ENCODE measurements around the gene PIGK. TPM values are rescaled to one million over a fixed set of nuclear protein-coding genes. Genes with fewer than 3 reads are reported as not detected.

PIGK gene
- total RNA-seq, 1 donor from 2014 or later = 15.6 TPM

- H3K36me3 Mint-ChIP-seq = no peaks in the 10 kb centered on the region
- H3K27me3 Mint-ChIP-seq (ENCODE audit: low read depth) = peaks cover 5% of the 10 kb centered on the region
- no peak overlapping the region for H3K4me3 Mint-ChIP-seq
- H3K27ac Mint-ChIP-seq = no peak overlapping the region
- no peak for DNase-seq (ENCODE audit: low spot score in 2 of 2, unreplicated experiment in 2 of 2)
- no peak for TF ChIP-seq CTCF (IDR thresholded peaks at IDR 0.05; ENCODE audit: unreplicated experiment)
- peaks cover 3% of the 10 kb centered on the region for H3K4me1 Mint-ChIP-seq
- no peaks in the 10 kb centered on the region for H3K9me3 Mint-ChIP-seq
These were observed 156.1 kb downstream of the PIGK start for GRCh38 chr1:77063118-77063517.

GRCh38 chr1:77061162-77061561 lies 158.1 kb downstream of the PIGK start:
- no peak for DNase-seq (ENCODE audit: low spot score in 2 of 2, unreplicated experiment in 2 of 2)
- H3K4me3 Mint-ChIP-seq = no peak overlapping the region
- no peaks in the 10 kb centered on the region for H3K36me3 Mint-ChIP-seq
- peaks cover 3% of the 10 kb centered on the region for H3K4me1 Mint-ChIP-seq
- H3K27ac Mint-ChIP-seq = no peak overlapping the region
- no peak for TF ChIP-seq CTCF (IDR thresholded peaks at IDR 0.05; ENCODE audit: unreplicated experiment)
- H3K27me3 Mint-ChIP-seq (ENCODE audit: low read depth) = peaks cover 6% of the 10 kb centered on the region
- H3K9me3 Mint-ChIP-seq = no peaks in the 10 kb centered on the region

- no peak overlapping the region for H3K4me3 Mint-ChIP-seq
- peaks cover 3% of the 10 kb centered on the region for H3K9me3 Mint-ChIP-seq
- no peak for TF ChIP-seq CTCF (IDR thresholded peaks at IDR 0.05; ENCODE audit: unreplicated experiment)
- no peaks in the 10 kb centered on the region for H3K36me3 Mint-ChIP-seq
- DNase-seq (ENCODE audit: low spot score in 2 of 2, unreplicated experiment in 2 of 2) = no peak
- peaks cover 6% of the 10 kb centered on the region for H3K27me3 Mint-ChIP-seq (ENCODE audit: low read depth)
- H3K27ac Mint-ChIP-seq = no peak overlapping the region
- H3K4me1 Mint-ChIP-seq = peaks cover 3% of the 10 kb centered on the region
These were observed 159.2 kb downstream of the PIGK start for GRCh38 chr1:77060000-77060399.

GRCh38 chr1:77057994-77058585 lies 161.1 kb downstream of the PIGK start:
- Mint-ChIP-seq H3K36me3 (no peaks in the 10 kb centered on the region), H3K4me1 (peaks cover 3% of the 10 kb centered on the region), H3K9me3 (peaks cover 5% of the 10 kb centered on the region), H3K4me3 (no peak overlapping the region), H3K27ac (no peak overlapping the region), H3K27me3 (ENCODE audit: low read depth) (peaks cover 9% of the 10 kb centered on the region)
- no peak for TF ChIP-seq CTCF (IDR thresholded peaks at IDR 0.05; ENCODE audit: unreplicated experiment)
- DNase-seq (ENCODE audit: low spot score in 2 of 2, unreplicated experiment in 2 of 2) = no peak

- Mint-ChIP-seq H3K9me3 (peaks cover 5% of the 10 kb centered on the region), H3K27ac (no peak overlapping the region), H3K36me3 (no peaks in the 10 kb centered on the region), H3K27me3 (ENCODE audit: low read depth) (peaks cover 12% of the 10 kb centered on the region), H3K4me3 (no peak overlapping the region), H3K4me1 (peaks cover 3% of the 10 kb centered on the region)
- no peak for TF ChIP-seq CTCF (IDR thresholded peaks at IDR 0.05; ENCODE audit: unreplicated experiment)
- no peak for DNase-seq (ENCODE audit: low spot score in 2 of 2, unreplicated experiment in 2 of 2)
These were observed 162.7 kb downstream of the PIGK start for GRCh38 chr1:77056525-77056924.

- Mint-ChIP-seq H3K36me3 (no peaks in the 10 kb centered on the region), H3K4me3 (no peak overlapping the region), H3K9me3 (peaks cover 5% of the 10 kb centered on the region), H3K27me3 (ENCODE audit: low read depth) (peaks cover 12% of the 10 kb centered on the region), H3K27ac (no peak overlapping the region), H3K4me1 (no peaks in the 10 kb centered on the region)
- no peak for DNase-seq (ENCODE audit: low spot score in 2 of 2, unreplicated experiment in 2 of 2)
- no peak for TF ChIP-seq CTCF (IDR thresholded peaks at IDR 0.05; ENCODE audit: unreplicated experiment)
These were observed 167.8 kb downstream of the PIGK start for GRCh38 chr1:77051425-77051824.
